GM10248 (cell line): ENCODE measurements around the gene PTGFRN.

ENCODE experiments used
- CTCF ChIA-PET: fragments of 300-600 bp; sonication (Branson Sonifier 250); formaldehyde crosslinking; extraction: SDS; loops from one replicate; lab custom pipeline; 2021; ENCODE audit warnings: antibody characterized with exemption; lab: Yijun Ruan, JAX
- POLR2A ChIA-PET: fragments of 350-650 bp; sonication (Branson Sonifier 250); formaldehyde crosslinking; extraction: SDS; loops from one replicate; lab custom pipeline; 2020; ENCODE audit warnings: antibody characterized with exemption; lab: Yijun Ruan, JAX
- DNase-seq: peaks from one replicate; pipeline ENCODE4 v3.0.0; 2012; ENCODE audit errors: extremely low spot score
- TF ChIP-seq, protein P1 (sequence below): IDR thresholded peaks from 2 replicates; pipeline ENCODE4 v1.5.1; 2012; ENCODE audit warnings: mild to moderate bottlenecking, low read depth; ENCODE audit errors: extremely low read depth, missing control alignments, control extremely low read depth

PTGFRN gene

DNA sequence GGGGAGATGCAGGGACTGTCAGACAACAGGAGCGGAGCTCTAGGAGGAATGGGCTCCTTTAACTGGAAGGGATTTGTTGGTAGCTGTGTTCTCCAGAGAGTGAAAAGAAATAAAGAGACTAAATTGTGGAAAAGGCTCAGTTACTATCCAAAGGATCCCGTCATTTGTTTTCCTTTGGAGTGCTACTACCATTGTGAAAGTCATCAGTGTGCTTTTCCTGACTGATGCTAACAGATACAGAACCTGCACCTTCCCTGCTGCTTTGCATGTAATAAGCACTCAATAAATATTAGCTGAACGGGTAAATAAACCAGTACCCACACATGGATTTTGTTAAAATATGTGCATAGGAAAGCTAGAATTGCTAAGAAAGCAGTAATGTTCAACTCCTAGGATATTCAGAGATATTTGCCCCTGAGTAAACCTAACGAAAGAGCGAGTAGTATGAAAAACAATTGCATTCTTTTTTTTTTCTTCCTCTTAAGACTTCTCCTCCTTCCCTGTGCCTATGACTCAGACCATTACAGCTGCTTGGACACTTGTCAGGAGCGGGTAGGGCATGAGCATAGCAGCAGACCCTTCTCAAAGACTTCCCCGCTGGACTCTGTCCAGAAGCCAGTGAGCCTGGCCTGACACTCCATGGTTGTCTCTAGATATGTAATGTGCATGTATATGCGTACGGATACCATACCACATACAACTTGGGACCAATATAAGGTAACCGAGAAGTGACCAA, 41.7 kb downstream of the PTGFRN start:
- CTCF ChIA-PET = interaction anchor here (1.3 kb wide), 1 partner anchor 17 kb away, joined by 7 read pairs; no protein-coding TSS in a partner anchor
- POLR2A ChIA-PET = no interaction called here
- TF ChIP-seq, protein P1, sequence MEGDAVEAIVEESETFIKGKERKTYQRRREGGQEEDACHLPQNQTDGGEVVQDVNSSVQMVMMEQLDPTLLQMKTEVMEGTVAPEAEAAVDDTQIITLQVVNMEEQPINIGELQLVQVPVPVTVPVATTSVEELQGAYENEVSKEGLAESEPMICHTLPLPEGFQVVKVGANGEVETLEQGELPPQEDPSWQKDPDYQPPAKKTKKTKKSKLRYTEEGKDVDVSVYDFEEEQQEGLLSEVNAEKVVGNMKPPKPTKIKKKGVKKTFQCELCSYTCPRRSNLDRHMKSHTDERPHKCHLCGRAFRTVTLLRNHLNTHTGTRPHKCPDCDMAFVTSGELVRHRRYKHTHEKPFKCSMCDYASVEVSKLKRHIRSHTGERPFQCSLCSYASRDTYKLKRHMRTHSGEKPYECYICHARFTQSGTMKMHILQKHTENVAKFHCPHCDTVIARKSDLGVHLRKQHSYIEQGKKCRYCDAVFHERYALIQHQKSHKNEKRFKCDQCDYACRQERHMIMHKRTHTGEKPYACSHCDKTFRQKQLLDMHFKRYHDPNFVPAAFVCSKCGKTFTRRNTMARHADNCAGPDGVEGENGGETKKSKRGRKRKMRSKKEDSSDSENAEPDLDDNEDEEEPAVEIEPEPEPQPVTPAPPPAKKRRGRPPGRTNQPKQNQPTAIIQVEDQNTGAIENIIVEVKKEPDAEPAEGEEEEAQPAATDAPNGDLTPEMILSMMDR = no peak
- DNase-seq = no peak

DNA sequence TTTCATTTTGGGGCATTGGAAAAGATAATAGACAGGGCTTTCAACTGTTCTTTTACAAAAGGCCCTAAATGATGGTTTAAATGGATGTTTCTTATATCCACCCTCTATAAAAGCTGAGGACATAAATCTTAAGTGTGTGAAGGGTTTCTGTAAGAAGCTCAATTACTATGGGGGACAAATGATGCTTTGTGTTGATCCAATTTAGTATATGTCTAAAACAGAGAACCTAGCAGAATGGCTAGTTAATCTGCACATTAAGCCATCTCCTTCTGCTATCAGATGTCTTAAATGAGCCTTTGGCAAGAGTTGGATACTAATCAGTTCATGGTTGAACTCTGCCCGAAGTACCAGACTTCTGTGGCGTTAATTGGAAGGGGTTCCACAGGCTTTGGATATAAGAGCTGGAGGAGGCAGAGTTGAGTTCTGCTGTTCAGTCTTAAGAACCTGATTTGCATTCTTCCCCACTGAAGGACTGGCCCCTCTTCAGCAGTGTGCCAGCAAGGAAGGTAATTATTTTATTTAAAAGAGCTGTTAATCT, 43.1 kb downstream of the PTGFRN start:
- ChIA-PET CTCF (interaction anchor here (0.7 to 2.6 kb wide), 5 partner anchors 10 to 228 kb away, joined by 3 to 9 read pairs (median 4); no protein-coding TSS in a partner anchor), POLR2A (no interaction called here)

DNA sequence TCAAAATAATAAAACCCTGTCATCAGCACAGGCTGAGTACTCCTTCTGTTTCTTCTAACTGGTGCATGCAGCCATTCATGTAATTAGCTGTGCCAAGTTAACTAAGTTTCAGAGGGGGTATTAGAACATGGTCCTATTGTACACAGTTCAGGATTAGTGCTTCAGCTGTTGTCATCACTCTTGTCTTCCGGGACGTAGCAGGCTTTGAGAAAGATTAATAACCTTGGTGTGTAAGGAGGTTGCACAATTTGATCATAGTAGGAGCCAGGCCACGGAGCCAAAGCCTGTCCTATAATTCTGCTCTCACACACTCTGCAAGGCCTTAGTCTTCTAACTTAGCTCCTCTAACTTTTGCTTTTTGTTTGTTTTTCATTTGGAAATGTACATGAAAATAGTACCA, 44.7 kb downstream of the PTGFRN start:
- TF ChIP-seq, protein P1 = no peak
- CTCF ChIA-PET = interaction anchor here (1.4 to 2.6 kb wide), 3 partner anchors 9 to 103 kb away, joined by 4 to 9 read pairs (median 5); no protein-coding TSS in a partner anchor
- POLR2A ChIA-PET = no interaction called here
- DNase-seq = no peak

More for the DNA sequence above, 43.1 kb downstream of the PTGFRN start:
- no peak for DNase-seq
- TF ChIP-seq, protein P1 = no peak

DNA sequence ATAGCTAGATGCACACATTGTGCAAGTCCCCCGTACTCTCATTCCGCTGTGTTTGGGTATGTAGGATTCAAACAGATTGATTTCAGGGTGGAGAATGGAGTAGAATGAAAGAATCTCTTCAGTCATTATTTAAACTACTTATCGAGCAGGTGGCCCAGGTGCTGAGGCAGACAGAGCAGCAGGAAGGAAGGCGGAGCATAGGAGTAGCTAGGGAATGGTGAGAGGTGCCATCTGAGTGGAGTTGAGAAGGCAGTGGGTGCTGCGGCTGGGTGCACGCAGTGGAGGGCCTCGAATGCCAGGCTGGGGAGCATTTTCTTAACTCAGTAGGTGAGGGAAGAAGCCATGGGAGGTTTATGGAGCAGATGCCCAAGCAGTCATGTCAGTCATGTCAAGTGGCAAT, 46.7 kb downstream of the PTGFRN start:
- TF ChIP-seq, protein P1 = no peak
- ChIA-PET POLR2A (no interaction called here), CTCF (interaction anchor here (0.9 to 1.6 kb wide), 2 partner anchors 21 to 232 kb away, joined by 3 to 5 read pairs; no protein-coding TSS in a partner anchor)
- DNase-seq = no peak

DNA sequence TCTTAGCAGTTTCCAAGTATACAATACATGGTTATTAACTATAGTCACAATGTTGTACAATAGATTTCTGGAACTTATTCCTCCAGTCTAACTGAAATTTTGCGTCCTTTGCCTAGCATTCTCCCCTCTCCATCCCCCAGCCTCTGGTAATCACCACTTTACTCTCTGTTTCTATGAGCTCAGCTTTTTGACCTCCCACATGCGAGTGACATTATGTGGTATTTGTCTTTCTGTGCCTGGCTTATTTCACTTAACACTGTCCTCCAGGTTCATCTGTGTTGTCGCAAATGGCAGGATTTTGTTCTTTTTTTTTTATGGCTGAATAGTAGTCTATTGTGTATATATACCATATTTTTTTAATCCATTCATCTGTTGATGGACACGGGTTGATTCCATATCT, 47.9 kb downstream of the PTGFRN start:
- DNase-seq = no peak
- ChIA-PET CTCF (interaction anchor here (1.3 to 1.7 kb wide), 3 partner anchors 10 to 193 kb away, joined by 3 to 4 read pairs (median 4); no protein-coding TSS in a partner anchor), POLR2A (no interaction called here)
- TF ChIP-seq, protein P1 = no peak

DNA sequence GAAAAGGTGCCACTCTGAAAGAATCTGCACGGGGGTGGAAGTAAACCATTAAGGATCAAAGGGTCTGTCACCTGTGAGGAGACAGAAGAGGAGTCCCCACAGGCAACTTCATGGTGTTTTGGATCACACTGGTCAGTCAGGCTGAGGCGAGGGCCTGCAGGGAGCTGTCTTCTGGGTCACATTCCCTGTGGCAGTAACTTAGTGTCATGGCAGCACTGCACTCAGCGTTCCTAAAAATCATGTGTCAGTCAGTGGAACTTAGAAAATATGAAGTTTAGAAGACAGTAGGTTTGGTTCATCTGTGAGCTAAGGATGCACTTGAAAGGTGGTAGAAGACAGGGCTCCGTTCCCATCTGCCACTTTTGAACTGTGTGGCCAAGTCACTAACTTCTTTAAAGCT, 48.4 kb downstream of the PTGFRN start:
- POLR2A ChIA-PET = no interaction called here
- CTCF ChIA-PET = interaction anchor here (1.3 to 1.7 kb wide), 3 partner anchors 10 to 194 kb away, joined by 3 to 4 read pairs (median 4); no protein-coding TSS in a partner anchor
- no peak for DNase-seq

More for the DNA sequence above, 48.4 kb downstream of the PTGFRN start:
- TF ChIP-seq, protein P1 = no peak
